ENCODE data around the gene ACOXL.

DNA sequence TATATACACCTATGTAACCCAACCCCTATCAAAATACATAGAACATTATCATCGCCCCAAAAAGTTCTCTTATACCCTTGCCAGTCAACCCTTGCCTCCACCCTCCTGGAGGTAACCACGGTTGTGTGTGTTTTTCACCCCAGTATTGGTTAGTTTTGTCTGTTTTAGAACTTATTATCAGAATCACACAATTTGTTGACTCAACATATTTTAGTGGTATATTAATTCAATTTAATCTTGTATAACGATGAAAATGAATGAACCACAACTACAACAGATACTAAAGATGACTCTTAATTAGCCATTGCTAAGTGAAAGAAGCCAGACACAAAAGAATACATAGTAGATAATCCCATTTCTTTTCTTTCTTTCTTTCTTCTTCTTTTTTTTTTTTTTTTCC, 19.3 kb downstream of the ACOXL start:
- TF ChIP-seq, protein P1, sequence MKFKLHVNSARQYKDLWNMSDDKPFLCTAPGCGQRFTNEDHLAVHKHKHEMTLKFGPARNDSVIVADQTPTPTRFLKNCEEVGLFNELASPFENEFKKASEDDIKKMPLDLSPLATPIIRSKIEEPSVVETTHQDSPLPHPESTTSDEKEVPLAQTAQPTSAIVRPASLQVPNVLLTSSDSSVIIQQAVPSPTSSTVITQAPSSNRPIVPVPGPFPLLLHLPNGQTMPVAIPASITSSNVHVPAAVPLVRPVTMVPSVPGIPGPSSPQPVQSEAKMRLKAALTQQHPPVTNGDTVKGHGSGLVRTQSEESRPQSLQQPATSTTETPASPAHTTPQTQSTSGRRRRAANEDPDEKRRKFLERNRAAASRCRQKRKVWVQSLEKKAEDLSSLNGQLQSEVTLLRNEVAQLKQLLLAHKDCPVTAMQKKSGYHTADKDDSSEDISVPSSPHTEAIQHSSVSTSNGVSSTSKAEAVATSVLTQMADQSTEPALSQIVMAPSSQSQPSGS (IDR thresholded peaks at IDR 0.05; ENCODE audit: low read length) = no peak
- TF ChIP-seq, protein P2, sequence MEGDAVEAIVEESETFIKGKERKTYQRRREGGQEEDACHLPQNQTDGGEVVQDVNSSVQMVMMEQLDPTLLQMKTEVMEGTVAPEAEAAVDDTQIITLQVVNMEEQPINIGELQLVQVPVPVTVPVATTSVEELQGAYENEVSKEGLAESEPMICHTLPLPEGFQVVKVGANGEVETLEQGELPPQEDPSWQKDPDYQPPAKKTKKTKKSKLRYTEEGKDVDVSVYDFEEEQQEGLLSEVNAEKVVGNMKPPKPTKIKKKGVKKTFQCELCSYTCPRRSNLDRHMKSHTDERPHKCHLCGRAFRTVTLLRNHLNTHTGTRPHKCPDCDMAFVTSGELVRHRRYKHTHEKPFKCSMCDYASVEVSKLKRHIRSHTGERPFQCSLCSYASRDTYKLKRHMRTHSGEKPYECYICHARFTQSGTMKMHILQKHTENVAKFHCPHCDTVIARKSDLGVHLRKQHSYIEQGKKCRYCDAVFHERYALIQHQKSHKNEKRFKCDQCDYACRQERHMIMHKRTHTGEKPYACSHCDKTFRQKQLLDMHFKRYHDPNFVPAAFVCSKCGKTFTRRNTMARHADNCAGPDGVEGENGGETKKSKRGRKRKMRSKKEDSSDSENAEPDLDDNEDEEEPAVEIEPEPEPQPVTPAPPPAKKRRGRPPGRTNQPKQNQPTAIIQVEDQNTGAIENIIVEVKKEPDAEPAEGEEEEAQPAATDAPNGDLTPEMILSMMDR (IDR thresholded peaks at IDR 0.05 in 2 of 3, conservative IDR thresholded peaks at IDR 0.05 in 1 of 3; ENCODE audit: control insufficient read depth in 2 of 3, extremely low read depth in 1 of 3, insufficient read depth in 1 of 3, low read depth in 3 of 3, low read length in 3 of 3) = no peak
- TF ChIP-seq MXI1 (IDR thresholded peaks at IDR 0.05; ENCODE audit: low read depth, low read length) = no peak
- TF ChIP-seq, protein P3, sequence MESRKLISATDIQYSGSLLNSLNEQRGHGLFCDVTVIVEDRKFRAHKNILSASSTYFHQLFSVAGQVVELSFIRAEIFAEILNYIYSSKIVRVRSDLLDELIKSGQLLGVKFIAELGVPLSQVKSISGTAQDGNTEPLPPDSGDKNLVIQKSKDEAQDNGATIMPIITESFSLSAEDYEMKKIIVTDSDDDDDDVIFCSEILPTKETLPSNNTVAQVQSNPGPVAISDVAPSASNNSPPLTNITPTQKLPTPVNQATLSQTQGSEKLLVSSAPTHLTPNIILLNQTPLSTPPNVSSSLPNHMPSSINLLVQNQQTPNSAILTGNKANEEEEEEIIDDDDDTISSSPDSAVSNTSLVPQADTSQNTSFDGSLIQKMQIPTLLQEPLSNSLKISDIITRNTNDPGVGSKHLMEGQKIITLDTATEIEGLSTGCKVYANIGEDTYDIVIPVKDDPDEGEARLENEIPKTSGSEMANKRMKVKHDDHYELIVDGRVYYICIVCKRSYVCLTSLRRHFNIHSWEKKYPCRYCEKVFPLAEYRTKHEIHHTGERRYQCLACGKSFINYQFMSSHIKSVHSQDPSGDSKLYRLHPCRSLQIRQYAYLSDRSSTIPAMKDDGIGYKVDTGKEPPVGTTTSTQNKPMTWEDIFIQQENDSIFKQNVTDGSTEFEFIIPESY (IDR thresholded peaks at IDR 0.05) = no peak

Data from GM12878 (cell line).